GM13977 (cell line): ENCODE measurements around the gene PIGM.

ENCODE experiments used
- DNase-seq: peaks from one replicate; pipeline ENCODE4 v3.0.0; 2012; ENCODE audit warnings: low spot score
- in situ Hi-C: fragments of 300-500 bp; cut with MboI; formaldehyde crosslinking; loops from one replicate; pipeline ENCODE4 v1.12.0; 2022; ENCODE audit warnings: low sequenced_read_pairs, low pct_unique_long_range_greater_than_20kb, mixed read lengths, inconsistent platforms; ENCODE audit not compliant: unreplicated experiment
- TF ChIP-seq, protein P1 (sequence below): IDR thresholded peaks from 2 replicates; pipeline ENCODE4 v1.5.1; 2012; ENCODE audit warnings: mild to moderate bottlenecking, control low read depth; ENCODE audit not compliant: insufficient read depth; ENCODE audit errors: extremely low read depth, missing control alignments

The PIGM gene

DNA sequence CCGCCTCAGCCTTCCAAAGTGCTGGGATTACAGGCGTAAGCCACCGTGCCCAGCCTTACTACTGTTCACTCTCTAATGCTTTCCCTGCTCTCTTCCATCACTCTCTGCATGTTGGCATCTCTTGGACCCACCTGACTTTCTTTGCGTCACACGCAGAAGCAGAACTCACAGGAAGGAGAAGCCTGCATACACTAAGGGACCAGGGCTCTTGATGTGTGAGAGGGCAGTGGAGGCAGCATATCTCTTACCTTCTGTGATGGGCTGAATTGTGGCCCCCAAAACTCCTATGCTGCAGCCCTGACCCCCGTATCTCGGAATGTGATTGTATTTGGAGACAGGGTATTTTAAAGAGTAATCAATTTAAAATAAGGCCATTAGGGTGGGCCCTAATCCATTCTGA, 51.0 kb downstream of the PIGM start:
- in situ Hi-C loops: no loop called here
- TF ChIP-seq, protein P1, sequence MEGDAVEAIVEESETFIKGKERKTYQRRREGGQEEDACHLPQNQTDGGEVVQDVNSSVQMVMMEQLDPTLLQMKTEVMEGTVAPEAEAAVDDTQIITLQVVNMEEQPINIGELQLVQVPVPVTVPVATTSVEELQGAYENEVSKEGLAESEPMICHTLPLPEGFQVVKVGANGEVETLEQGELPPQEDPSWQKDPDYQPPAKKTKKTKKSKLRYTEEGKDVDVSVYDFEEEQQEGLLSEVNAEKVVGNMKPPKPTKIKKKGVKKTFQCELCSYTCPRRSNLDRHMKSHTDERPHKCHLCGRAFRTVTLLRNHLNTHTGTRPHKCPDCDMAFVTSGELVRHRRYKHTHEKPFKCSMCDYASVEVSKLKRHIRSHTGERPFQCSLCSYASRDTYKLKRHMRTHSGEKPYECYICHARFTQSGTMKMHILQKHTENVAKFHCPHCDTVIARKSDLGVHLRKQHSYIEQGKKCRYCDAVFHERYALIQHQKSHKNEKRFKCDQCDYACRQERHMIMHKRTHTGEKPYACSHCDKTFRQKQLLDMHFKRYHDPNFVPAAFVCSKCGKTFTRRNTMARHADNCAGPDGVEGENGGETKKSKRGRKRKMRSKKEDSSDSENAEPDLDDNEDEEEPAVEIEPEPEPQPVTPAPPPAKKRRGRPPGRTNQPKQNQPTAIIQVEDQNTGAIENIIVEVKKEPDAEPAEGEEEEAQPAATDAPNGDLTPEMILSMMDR: no peak
- DNase-seq: no peak

DNA sequence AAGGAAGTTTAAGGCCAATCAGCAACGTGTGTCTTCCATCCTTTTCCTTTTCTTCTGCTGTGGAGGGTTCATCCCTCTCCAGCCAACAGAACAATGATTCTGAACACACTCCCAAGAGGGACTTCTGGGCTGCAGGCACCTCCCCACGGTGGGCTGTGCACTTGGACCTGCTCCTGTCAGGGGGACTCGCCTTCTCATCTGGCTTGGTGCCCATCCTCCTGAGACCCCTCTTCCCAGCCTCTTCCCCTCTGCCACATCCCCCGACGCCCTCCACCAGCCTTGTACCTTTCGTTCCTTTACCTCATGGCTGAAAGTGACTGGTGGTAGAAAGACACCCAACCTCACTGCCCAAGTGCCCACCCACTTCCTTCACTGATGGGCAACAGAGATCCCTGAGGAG, 51.7 kb downstream of the PIGM start:
- TF ChIP-seq, protein P1: no peak
- no peak for DNase-seq
- in situ Hi-C loops: no loop called here

DNA sequence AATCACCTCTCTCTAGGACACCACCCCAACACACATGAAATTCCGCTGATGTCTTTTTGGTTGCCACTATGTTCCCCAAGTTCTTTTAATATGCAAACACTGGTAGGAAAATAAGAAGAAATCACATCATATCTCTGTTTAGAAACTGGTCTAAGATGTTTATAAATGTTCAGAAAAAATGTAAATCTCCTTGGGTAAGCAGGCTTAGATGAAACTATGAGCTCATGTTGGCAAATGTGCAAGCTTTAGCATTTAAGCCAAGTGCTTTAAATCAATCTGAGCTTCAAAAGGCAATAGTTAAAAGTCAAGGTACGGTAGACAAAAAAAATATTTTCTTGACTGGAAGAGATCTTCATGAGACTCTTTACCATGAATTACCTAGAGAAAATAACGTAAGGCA, 52.5 kb downstream of the PIGM start:
- no peak for DNase-seq
- in situ Hi-C loops: no loop called here
- TF ChIP-seq, protein P1: no peak

DNA sequence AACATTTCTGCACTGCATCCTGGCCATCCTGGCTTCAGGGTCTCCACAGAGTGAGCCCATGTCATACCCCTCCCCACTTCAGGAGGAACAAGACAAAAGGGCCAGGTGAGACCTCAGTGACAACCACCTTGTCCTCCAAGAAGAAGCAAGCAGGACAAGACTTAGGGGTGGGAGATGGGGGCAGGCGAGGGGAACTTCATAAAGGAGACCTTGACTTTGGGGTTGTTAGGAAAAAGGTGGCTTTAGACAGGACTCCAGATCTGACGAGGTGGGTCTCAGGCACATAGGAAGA, 53.7 kb downstream of the PIGM start:
- TF ChIP-seq, protein P1: no peak
- in situ Hi-C loops: no loop called here

DNA sequence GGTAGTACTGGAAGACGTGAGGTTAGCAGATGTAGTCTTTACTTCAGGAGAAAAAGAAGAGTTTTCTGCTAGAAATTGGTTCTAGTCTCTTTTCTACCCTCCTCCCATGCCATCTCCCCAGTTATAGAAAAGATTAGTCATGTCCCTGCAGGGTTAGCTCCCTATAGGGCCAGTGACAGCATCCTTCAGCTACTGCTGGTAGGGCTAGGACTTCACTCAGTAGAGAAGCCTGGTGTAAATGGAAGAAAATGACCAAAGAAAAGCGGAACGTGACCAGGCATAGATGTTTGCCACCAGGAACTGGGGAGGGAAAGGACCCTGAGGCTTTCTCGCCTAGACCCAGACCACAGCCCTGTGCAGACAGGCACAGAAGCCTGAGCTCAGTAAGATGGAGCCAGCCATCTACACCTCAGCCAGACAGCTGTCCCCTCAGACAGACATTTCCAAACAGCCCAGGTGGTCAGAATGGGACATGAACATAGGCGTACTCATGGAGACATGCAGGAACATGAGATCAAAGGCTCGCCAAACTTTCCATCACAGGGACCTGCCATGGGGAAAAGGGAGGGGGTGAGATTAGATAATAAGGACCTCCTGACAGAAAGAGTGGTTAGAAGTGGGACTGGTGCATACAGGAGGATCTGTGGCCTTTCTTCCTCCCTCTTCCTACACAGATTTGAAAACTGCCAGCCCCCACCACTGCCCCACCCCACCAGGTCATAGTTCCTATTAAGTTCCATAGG, 54.3 kb downstream of the PIGM start:
- TF ChIP-seq, protein P1: no peak
- no peak for DNase-seq
- in situ Hi-C loops: no loop called here

More for the DNA sequence above, 53.7 kb downstream of the PIGM start:
- DNase-seq: no peak
